ENCODE data around the gene ADGRA3. TPM values are rescaled to one million over a fixed set of nuclear protein-coding genes. Genes with fewer than 3 reads are reported as not detected.

The ADGRA3 gene
- total and polyA plus RNA-seq, 2 of the 13 experiments (the other 11 are each of a cell fraction or from before 2014, with no cell fraction given), result 32.2 to 40.8 TPM

- Histone ChIP-seq H3K4me3 (replicated peaks in 1 of 3; ENCODE audit: insufficient read depth in 1 of 3, low read depth in 2 of 3, low read length in 3 of 3) (no peak overlapping the region), H3K9me3 (ENCODE audit: low read length) (no peaks in the 10 kb centered on the region), H3K27me3 (ENCODE audit: control insufficient read depth in 1 of 2, insufficient read depth in 2 of 2, low read length in 2 of 2) (no peaks in the 10 kb centered on the region), H3K36me3 (replicated peaks in 1 of 2; ENCODE audit: control insufficient read depth in 1 of 2, insufficient read depth in 2 of 2, low read length in 2 of 2) (peaks cover 8 to 62% of the 10 kb centered on the region in 2 experiments), H3K4me1 (ENCODE audit: insufficient read depth, low read length) (peaks cover 8% of the 10 kb centered on the region; the same call in 1 of the 2 replicates), H4K20me1 (ENCODE audit: insufficient read depth, low read length) (no peaks in the 10 kb centered on the region), H2AFZ (ENCODE audit: low read length) (no peak overlapping the region), H3K9ac (ENCODE audit: insufficient read depth, low read depth, low read length) (no peak overlapping the region), H3K79me2 (ENCODE audit: insufficient read depth, low read length) (no peaks in the 10 kb centered on the region), H3K27ac (ENCODE audit: extremely low read length, insufficient read depth, low read length) (no peak overlapping the region), H3K4me2 (ENCODE audit: low read depth, low read length) (no peak overlapping the region)
- DNase-seq (ENCODE audit: low spot score), result no peak
- CTCF ChIA-PET (ENCODE audit: low intra/inter-chr PET ratio, low total read pairs), result no interaction called here
- BruUV-seq (replicated peaks), result no TSS peak
- in situ Hi-C loops (cut with HindIII; ENCODE audit: extremely low pct_ligation_motif_present, low pct_unique_long_range_greater_than_20kb) (no loop called here), intact Hi-C loops (cut with micrococcal nuclease; ENCODE audit: unreplicated experiment) (no loop called here)
- no peak for FAIRE-seq
- POLR2A ChIA-PET, result no interaction called here
- TF ChIP-seq ZNF432 (CRISPR knock-in tag; IDR thresholded peaks at IDR 0.05; ENCODE audit: borderline replicate concordance) (no peak), NAIF1 (CRISPR knock-in tag; IDR thresholded peaks at IDR 0.05; ENCODE audit: borderline replicate concordance) (no peak), SIN3A (IDR thresholded peaks at IDR 0.05; ENCODE audit: borderline replicate concordance, low read depth, low read length) (no peak), CBX2 (IDR thresholded peaks at IDR 0.05; ENCODE audit: low read depth, low read length) (no peak), CBX2 (CRISPR knock-in tag; IDR thresholded peaks at IDR 0.05; ENCODE audit: low read depth) (no peak), ETV6 (CRISPR knock-in tag; conservative IDR thresholded peaks at IDR 0.05) (no peak)
- ATAC-seq, result no peak
- 94% methylated on average over 2 of the region's 2 CpGs for WGBS (ENCODE audit: low lambda C conversion rate)
Measured at GRCh38 chr4:22442956-22443355, 72.9 kb downstream of the ADGRA3 start.

GRCh38 chr4:22440999-22441398 lies 74.9 kb downstream of the ADGRA3 start:
- Histone ChIP-seq H3K9ac (ENCODE audit: insufficient read depth, low read depth, low read length) (no peak overlapping the region), H3K79me2 (ENCODE audit: insufficient read depth, low read length) (no peaks in the 10 kb centered on the region), H3K4me3 (replicated peaks in 1 of 3; ENCODE audit: insufficient read depth in 1 of 3, low read depth in 2 of 3, low read length in 3 of 3) (no peak overlapping the region), H3K27me3 (ENCODE audit: control insufficient read depth in 1 of 2, insufficient read depth in 2 of 2, low read length in 2 of 2) (no peaks in the 10 kb centered on the region), H3K27ac (ENCODE audit: extremely low read length, insufficient read depth, low read length) (no peak overlapping the region), H3K36me3 (replicated peaks in 1 of 2; ENCODE audit: control insufficient read depth in 1 of 2, insufficient read depth in 2 of 2, low read length in 2 of 2) (peaks cover 2 to 57% of the 10 kb centered on the region in 2 experiments), H2AFZ (ENCODE audit: low read length) (no peak overlapping the region), H4K20me1 (ENCODE audit: insufficient read depth, low read length) (no peaks in the 10 kb centered on the region; the same call in 1 of the 2 replicates), H3K4me1 (ENCODE audit: insufficient read depth, low read length) (peaks cover 16% of the 10 kb centered on the region), H3K9me3 (ENCODE audit: low read length) (no peaks in the 10 kb centered on the region), H3K4me2 (ENCODE audit: low read depth, low read length) (no peak overlapping the region)
- no peak for DNase-seq (ENCODE audit: low spot score)
- no peak for FAIRE-seq
- BruUV-seq (replicated peaks), result no TSS peak
- intact Hi-C loops (cut with micrococcal nuclease; ENCODE audit: unreplicated experiment), result no loop called here
- no peak for ATAC-seq
- CTCF ChIA-PET (ENCODE audit: low intra/inter-chr PET ratio, low total read pairs), result no interaction called here
- POLR2A ChIA-PET, result no interaction called here
- in situ Hi-C loops (cut with HindIII; ENCODE audit: extremely low pct_ligation_motif_present, low pct_unique_long_range_greater_than_20kb), result no loop called here
- TF ChIP-seq TFDP2 (CRISPR knock-in tag; IDR thresholded peaks at IDR 0.05) (no peak), E2F2 (CRISPR knock-in tag; IDR thresholded peaks at IDR 0.05; ENCODE audit: borderline replicate concordance) (no peak), PHB2 (IDR thresholded peaks at IDR 0.05; ENCODE audit: partially characterized antibody) (no peak), PRMT3 (CRISPR knock-in tag; IDR thresholded peaks at IDR 0.05; ENCODE audit: borderline replicate concordance, low read depth) (no peak), FOXA3 (CRISPR knock-in tag; IDR thresholded peaks at IDR 0.05) (no peak), TAF1 (CRISPR knock-in tag; IDR thresholded peaks at IDR 0.05) (no peak), FOXK2 (IDR thresholded peaks at IDR 0.05) (no peak), CEBPB (IDR thresholded peaks at IDR 0.05; ENCODE audit: borderline replicate concordance, low read depth, low read length) (no peak), HDAC1 (CRISPR knock-in tag; IDR thresholded peaks at IDR 0.05) (no peak), XRCC5 (optimal IDR thresholded peaks at IDR 0.05; ENCODE audit: low read length) (no peak), ELF4 (CRISPR knock-in tag; IDR thresholded peaks at IDR 0.05; ENCODE audit: borderline replicate concordance) (no peak), ZNF451 (CRISPR knock-in tag; IDR thresholded peaks at IDR 0.05) (no peak), ZFAT (CRISPR knock-in tag; conservative IDR thresholded peaks at IDR 0.05) (no peak)
